T-helper 1 cell (primary cell): ENCODE results near the gene LORICRIN.

Experiments
- DNase-seq, 5 donors: peaks; one replicate each; pipeline ENCODE4 v3.0.0-alpha.2; 2012 to 2020

Gene LORICRIN

DNA sequence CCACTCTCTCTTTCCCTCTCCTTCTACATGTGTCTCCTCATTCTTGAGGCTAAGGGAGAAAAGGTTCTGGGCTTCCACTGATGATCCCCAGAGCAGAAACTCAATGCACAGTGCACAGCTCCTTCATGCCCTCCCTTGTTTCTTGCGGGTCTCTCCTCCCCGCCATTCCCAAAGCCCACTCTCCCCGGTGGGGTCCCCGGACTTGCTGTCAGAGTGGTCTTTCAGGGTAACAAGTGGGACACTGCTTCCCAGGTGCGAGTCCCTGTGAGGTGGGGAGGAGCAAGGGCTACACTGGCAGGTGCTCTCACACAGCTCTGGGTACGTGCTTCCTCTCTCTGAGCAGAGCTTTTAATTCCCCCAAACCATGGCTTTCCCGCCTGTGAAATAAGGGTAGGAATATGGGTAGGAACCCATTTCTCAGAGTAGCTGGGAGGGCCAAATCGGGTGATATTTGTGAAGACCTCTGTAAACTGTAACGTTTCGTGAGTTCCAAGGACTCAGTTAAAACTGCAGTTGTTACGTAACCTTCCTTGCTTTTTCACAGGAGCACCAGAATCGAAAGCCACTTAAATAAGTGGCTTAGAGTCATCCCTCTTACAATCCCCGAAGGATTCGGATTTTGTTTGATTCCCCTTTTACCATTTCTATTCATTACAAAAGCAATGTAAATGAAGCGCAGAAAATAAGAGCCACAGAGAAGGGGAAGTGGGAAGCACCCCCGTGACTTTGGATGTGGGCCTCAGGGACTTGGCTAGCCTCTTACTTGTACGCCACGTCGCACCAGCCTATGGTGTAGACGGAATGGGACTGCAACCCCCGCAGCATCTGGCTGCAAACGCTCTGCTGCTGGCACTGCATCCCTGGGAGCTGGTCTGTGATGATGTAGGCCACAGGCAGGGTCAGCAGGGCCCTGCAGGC is 47.1 kb downstream of the LORICRIN start:
- DNase-seq: no peak

DNA sequence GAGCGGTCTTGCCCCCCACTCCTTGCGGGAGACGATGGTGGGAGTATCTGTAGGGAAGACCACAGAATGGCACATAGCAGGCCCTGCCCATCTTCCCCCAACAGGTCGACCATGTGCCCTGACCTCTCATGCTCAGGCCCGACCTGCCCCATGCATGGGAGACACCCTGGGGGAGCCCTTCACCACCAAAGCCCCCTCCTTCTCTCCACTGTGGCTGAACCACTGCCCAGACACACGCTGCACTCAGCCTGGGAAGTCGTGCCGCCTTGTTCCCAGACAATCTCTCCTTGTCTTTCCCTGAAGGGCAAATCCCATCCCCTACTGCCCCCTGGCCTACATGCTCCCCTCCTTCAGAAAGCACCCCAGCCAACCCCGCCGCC is 47.7 kb downstream of the LORICRIN start:
- no peak for DNase-seq

DNA sequence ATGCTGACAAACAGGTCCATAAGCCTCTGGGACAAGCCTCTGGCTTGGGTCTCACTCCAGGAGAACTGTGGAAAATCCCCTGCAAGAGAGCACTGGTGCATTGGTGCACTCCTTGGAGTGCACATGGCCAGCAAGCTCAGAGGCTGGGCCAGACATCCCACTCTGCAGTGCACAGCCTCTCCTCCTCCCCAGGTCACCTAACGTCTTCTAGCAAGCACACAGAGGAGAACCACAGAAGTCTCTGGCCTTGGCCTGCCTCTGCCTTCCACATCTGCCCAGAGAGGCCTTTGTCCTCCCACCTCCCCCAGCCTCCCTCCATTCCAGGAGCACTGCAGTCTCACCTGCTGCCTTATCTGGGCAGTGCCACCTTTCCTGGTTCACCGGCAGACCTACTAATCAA is 49.1 kb downstream of the LORICRIN start:
- no peak for DNase-seq

GRCh38 chr1:153309441-153309840 is 50.0 kb downstream of the LORICRIN start:
- DNase-seq: no peak

- no peak for DNase-seq
Measured at GRCh38 chr1:153310526-153310925, 51.0 kb downstream of the LORICRIN start.
